ENCODE measurements around the gene LRRC49.
"Not testable (repeated sequence)": the region's sequence is repeated elsewhere in the genome, so short reads cannot be mapped to it uniquely, and the experiment has no call there.

Gene LRRC49

GRCh38 chr15:70859998-70860397, 32.6 kb upstream of the LRRC49 start:
- no peak for TF ChIP-seq CTCF (IDR thresholded peaks at IDR 0.05; ENCODE audit: borderline replicate concordance, insufficient read depth, low read depth, low read length)

GRCh38 chr15:70863450-70864218, 29.0 kb upstream of the LRRC49 start:
- no peak overlapping the region for H3K4me3 ChIP-seq (ENCODE audit: low read depth, low read length)
- no peak for TF ChIP-seq CTCF (IDR thresholded peaks at IDR 0.05; ENCODE audit: borderline replicate concordance, insufficient read depth, low read depth, low read length)

More at GRCh38 chr15:70859998-70860397, 32.6 kb upstream of the LRRC49 start:
- no peak overlapping the region for H3K4me3 ChIP-seq (ENCODE audit: low read depth, low read length)

GRCh38 chr15:70866982-70867641, 25.5 kb upstream of the LRRC49 start:
- H3K4me3 ChIP-seq (ENCODE audit: low read depth, low read length): no peak overlapping the region
- TF ChIP-seq CTCF (IDR thresholded peaks at IDR 0.05; ENCODE audit: borderline replicate concordance, insufficient read depth, low read depth, low read length): no peak

GRCh38 chr15:70867911-70868467, 24.6 kb upstream of the LRRC49 start:
- TF ChIP-seq CTCF (IDR thresholded peaks at IDR 0.05; ENCODE audit: borderline replicate concordance, insufficient read depth, low read depth, low read length): no peak
- no peak overlapping the region for H3K4me3 ChIP-seq (ENCODE audit: low read depth, low read length)

GRCh38 chr15:70869346-70869745, 23.3 kb upstream of the LRRC49 start:
- TF ChIP-seq CTCF (IDR thresholded peaks at IDR 0.05; ENCODE audit: borderline replicate concordance, insufficient read depth, low read depth, low read length): no peak
- no peak overlapping the region for H3K4me3 ChIP-seq (ENCODE audit: low read depth, low read length)

GRCh38 chr15:70870051-70870450, 22.6 kb upstream of the LRRC49 start:
- no peak for TF ChIP-seq CTCF (IDR thresholded peaks at IDR 0.05; ENCODE audit: borderline replicate concordance, insufficient read depth, low read depth, low read length)

GRCh38 chr15:70871490-70871889, 21.1 kb upstream of the LRRC49 start:
- H3K4me3 ChIP-seq (ENCODE audit: low read depth, low read length): not testable (repeated sequence)

More at GRCh38 chr15:70870051-70870450, 22.6 kb upstream of the LRRC49 start:
- H3K4me3 ChIP-seq (ENCODE audit: low read depth, low read length): no peak overlapping the region

Data from GM12875 (cell line).